ENCODE data around the gene TSPAN18. TPM values are rescaled to one million over a fixed set of nuclear protein-coding genes. Genes with fewer than 3 reads are reported as not detected.

Gene TSPAN18
- total RNA-seq, 2 experiments from 2014 or later: not detected

DNA sequence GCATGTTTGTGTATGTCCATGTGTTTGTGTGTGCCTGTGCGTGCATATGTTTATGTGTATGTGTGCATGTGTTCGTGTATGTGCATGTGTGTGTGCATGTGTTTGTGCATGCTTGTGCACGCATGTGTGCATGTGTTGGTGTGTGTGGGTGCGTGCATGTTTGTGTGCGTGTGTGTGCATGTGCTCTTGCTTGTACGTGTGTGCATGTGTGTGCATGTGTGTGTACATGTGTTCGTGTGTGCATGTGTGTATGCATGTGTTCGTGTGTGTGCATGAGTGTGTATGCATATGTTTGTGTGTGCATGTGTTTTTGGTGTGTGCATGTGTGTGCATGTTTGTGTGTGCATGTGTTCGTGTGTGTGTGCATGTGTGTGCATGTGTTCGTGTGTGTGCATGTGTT lies 63.4 kb downstream of the TSPAN18 start:
- CTCF ChIA-PET (ENCODE audit: unreplicated experiment): no interaction called here

DNA sequence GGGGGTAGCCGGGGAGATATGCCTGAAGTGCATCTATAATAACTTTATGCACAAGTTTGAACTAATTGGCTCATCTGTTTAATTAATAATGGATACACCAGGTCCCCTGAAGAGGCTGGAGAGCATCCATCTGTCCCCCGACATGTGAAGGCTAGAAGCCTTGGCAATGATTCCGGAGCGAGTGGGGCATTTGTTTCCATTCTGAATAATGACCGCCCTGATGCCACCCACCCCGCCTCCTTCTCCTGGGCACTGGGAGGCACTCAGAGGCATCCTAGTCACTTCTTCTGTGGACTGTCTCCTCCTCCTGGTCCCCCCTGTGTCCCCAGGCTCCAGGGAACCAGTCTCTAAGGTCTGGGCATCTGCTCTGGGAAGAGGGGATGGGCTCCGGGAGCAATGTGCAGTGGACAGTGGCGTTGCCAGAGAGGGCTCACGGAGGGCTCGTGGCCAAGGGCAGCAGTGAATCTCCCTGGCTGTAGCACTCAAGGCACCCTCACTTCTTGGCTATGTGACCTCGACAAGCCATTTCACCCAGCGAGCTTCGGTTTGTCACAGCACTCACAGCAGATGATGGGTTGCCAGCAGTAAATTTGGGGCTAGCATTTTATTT lies 64.7 kb downstream of the TSPAN18 start:
- DNase-seq (ENCODE audit: low spot score): no peak
- intact Hi-C loops (cut with micrococcal nuclease; ENCODE audit: unreplicated experiment): no loop called here
- CTCF ChIA-PET (ENCODE audit: unreplicated experiment): no interaction called here

More for the DNA sequence above, 63.4 kb downstream of the TSPAN18 start:
- Histone ChIP-seq H4K20me1 (ENCODE audit: insufficient read depth, low read length) (no peaks in the 10 kb centered on the region), H2AFZ (ENCODE audit: low read length) (no peak overlapping the region), H3K27ac (ENCODE audit: low read depth, low read length, poor library complexity, severe bottlenecking) (no peak overlapping the region), H3K36me3 (ENCODE audit: insufficient read depth, low read length) (no peaks in the 10 kb centered on the region), H3K9me3 (ENCODE audit: low read length) (no peaks in the 10 kb centered on the region), H3K4me3 (ENCODE audit: low read depth, low read length, poor library complexity, severe bottlenecking) (no peak overlapping the region), H3K4me2 (ENCODE audit: low read length) (no peak overlapping the region), H3K4me1 (ENCODE audit: insufficient read depth, low read length, poor library complexity, severe bottlenecking) (no peaks in the 10 kb centered on the region), H3K79me2 (ENCODE audit: insufficient read depth, low read depth, low read length) (no peaks in the 10 kb centered on the region), H3K9me2 (ENCODE audit: insufficient read depth, low read length) (no peaks in the 10 kb centered on the region)
- no TSS peak for BruUV-seq (replicated peaks)
- TF ChIP-seq, protein P1, sequence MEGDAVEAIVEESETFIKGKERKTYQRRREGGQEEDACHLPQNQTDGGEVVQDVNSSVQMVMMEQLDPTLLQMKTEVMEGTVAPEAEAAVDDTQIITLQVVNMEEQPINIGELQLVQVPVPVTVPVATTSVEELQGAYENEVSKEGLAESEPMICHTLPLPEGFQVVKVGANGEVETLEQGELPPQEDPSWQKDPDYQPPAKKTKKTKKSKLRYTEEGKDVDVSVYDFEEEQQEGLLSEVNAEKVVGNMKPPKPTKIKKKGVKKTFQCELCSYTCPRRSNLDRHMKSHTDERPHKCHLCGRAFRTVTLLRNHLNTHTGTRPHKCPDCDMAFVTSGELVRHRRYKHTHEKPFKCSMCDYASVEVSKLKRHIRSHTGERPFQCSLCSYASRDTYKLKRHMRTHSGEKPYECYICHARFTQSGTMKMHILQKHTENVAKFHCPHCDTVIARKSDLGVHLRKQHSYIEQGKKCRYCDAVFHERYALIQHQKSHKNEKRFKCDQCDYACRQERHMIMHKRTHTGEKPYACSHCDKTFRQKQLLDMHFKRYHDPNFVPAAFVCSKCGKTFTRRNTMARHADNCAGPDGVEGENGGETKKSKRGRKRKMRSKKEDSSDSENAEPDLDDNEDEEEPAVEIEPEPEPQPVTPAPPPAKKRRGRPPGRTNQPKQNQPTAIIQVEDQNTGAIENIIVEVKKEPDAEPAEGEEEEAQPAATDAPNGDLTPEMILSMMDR (conservative IDR thresholded peaks at IDR 0.05; ENCODE audit: low read length): no peak
- TF ChIP-seq EZH2phosphoT487 (IDR thresholded peaks at IDR 0.05; ENCODE audit: borderline replicate concordance, low read depth, low read length): no peak
- intact Hi-C loops (cut with micrococcal nuclease; ENCODE audit: unreplicated experiment): no loop called here
- POLR2A ChIA-PET: no interaction called here
- no peak for DNase-seq (ENCODE audit: low spot score)

DNA sequence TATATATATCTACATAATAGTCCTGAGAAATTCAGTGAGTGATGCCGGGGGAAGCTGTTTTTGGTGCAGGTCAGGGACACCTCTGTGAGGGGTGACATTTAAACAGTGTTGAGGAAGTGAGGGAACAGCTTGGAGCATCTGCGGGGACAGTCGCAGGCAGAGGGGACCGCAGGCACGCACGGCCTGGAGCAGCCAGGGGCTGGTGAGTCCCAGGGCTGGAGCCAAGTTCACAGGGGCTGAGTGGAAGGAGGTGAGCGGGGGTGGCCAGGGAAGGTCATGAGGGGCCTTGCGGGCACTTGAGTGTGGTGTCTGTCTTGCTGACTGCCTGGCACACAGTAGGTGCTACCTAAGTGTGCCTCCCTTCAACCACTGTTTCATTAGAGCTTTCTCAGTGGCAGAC lies 65.4 kb downstream of the TSPAN18 start:
- intact Hi-C loops (cut with micrococcal nuclease; ENCODE audit: unreplicated experiment): no loop called here
- no peak for DNase-seq (ENCODE audit: low spot score)
- H4K20me1 ChIP-seq (ENCODE audit: insufficient read depth, low read length): no peaks in the 10 kb centered on the region
- H3K9me2 ChIP-seq (ENCODE audit: insufficient read depth, low read length): no peaks in the 10 kb centered on the region
- H3K9me3 ChIP-seq (ENCODE audit: low read length): no peaks in the 10 kb centered on the region
- no peak overlapping the region for H3K27ac ChIP-seq (ENCODE audit: low read depth, low read length, poor library complexity, severe bottlenecking)
- no peak overlapping the region for H3K4me2 ChIP-seq (ENCODE audit: low read length)
- no peak overlapping the region for H2AFZ ChIP-seq (ENCODE audit: low read length)
- ChIA-PET POLR2A (no interaction called here), CTCF (ENCODE audit: unreplicated experiment) (no interaction called here)
- no peaks in the 10 kb centered on the region for H3K4me1 ChIP-seq (ENCODE audit: insufficient read depth, low read length, poor library complexity, severe bottlenecking)
- no peak overlapping the region for H3K4me3 ChIP-seq (ENCODE audit: low read depth, low read length, poor library complexity, severe bottlenecking)
- TF ChIP-seq EZH2phosphoT487 (IDR thresholded peaks at IDR 0.05; ENCODE audit: borderline replicate concordance, low read depth, low read length): no peak
- TF ChIP-seq, protein P1 (conservative IDR thresholded peaks at IDR 0.05; ENCODE audit: low read length): no peak
- no peaks in the 10 kb centered on the region for H3K79me2 ChIP-seq (ENCODE audit: insufficient read depth, low read depth, low read length)
- H3K36me3 ChIP-seq (ENCODE audit: insufficient read depth, low read length): no peaks in the 10 kb centered on the region
- no TSS peak for BruUV-seq (replicated peaks)

More for the DNA sequence above, 64.7 kb downstream of the TSPAN18 start:
- H3K9me2 ChIP-seq (ENCODE audit: insufficient read depth, low read length): no peaks in the 10 kb centered on the region
- no peaks in the 10 kb centered on the region for H3K79me2 ChIP-seq (ENCODE audit: insufficient read depth, low read depth, low read length)
- no peaks in the 10 kb centered on the region for H3K4me1 ChIP-seq (ENCODE audit: insufficient read depth, low read length, poor library complexity, severe bottlenecking)
- BruUV-seq (replicated peaks): no TSS peak
- no peaks in the 10 kb centered on the region for H3K36me3 ChIP-seq (ENCODE audit: insufficient read depth, low read length)
- TF ChIP-seq, protein P1 (conservative IDR thresholded peaks at IDR 0.05; ENCODE audit: low read length): no peak
- no peak for TF ChIP-seq EZH2phosphoT487 (IDR thresholded peaks at IDR 0.05; ENCODE audit: borderline replicate concordance, low read depth, low read length)
- H3K4me2 ChIP-seq (ENCODE audit: low read length): no peak overlapping the region
- POLR2A ChIA-PET: no interaction called here
- H4K20me1 ChIP-seq (ENCODE audit: insufficient read depth, low read length): no peaks in the 10 kb centered on the region
- H3K4me3 ChIP-seq (ENCODE audit: low read depth, low read length, poor library complexity, severe bottlenecking): no peak overlapping the region
- H3K27ac ChIP-seq (ENCODE audit: low read depth, low read length, poor library complexity, severe bottlenecking): no peak overlapping the region
- no peak overlapping the region for H2AFZ ChIP-seq (ENCODE audit: low read length)
- H3K9me3 ChIP-seq (ENCODE audit: low read length): no peaks in the 10 kb centered on the region
